Measurements from ENCODE around the gene TSPAN32.
"Not testable (repeated sequence)": the region's sequence is repeated elsewhere in the genome, so short reads cannot be mapped to it uniquely, and the experiment has no call there.

- TF ChIP-seq, protein P1, sequence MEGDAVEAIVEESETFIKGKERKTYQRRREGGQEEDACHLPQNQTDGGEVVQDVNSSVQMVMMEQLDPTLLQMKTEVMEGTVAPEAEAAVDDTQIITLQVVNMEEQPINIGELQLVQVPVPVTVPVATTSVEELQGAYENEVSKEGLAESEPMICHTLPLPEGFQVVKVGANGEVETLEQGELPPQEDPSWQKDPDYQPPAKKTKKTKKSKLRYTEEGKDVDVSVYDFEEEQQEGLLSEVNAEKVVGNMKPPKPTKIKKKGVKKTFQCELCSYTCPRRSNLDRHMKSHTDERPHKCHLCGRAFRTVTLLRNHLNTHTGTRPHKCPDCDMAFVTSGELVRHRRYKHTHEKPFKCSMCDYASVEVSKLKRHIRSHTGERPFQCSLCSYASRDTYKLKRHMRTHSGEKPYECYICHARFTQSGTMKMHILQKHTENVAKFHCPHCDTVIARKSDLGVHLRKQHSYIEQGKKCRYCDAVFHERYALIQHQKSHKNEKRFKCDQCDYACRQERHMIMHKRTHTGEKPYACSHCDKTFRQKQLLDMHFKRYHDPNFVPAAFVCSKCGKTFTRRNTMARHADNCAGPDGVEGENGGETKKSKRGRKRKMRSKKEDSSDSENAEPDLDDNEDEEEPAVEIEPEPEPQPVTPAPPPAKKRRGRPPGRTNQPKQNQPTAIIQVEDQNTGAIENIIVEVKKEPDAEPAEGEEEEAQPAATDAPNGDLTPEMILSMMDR (IDR thresholded peaks at IDR 0.05 in 4 of 5, conservative IDR thresholded peaks at IDR 0.05 in 1 of 5), result not testable (repeated sequence)
- TF ChIP-seq POLR2A (IDR thresholded peaks at IDR 0.05), result not testable (repeated sequence)
Observed at GRCh38 chr11:2338760-2339159, 36.9 kb downstream of the TSPAN32 start.
